HCT116 (cell line): ENCODE data around the gene ALK.

Experiments used
- CEBPB ChIP-seq: IDR thresholded peaks from 2 replicates; pipeline ENCODE4 v1.6.1; 2012; ENCODE audit warnings: low read depth
- CTCF ChIP-seq, 3 experiments: fragments of 200-600 bp in 1 of 3; sonication (generic) in 1 of 3; IDR thresholded peaks in 2 of 3; conservative IDR thresholded peaks in 1 of 3; 2 replicates each; pipeline ENCODE4 v1.5.1; 2012 to 2017; ENCODE audit warnings: low read depth in 2 of 3, low read length in 2 of 3, antibody characterized with exemption in 1 of 3, borderline replicate concordance in 1 of 3, control low read depth in 1 of 3, mild to moderate bottlenecking in 1 of 3, mixed read lengths in 1 of 3, mixed run types in 1 of 3, moderate library complexity in 1 of 3; ENCODE audit not compliant: insufficient read depth in 1 of 3
- ELF1 ChIP-seq: IDR thresholded peaks from 2 replicates; pipeline ENCODE4 v1.6.1; 2012; ENCODE audit warnings: low read depth, borderline replicate concordance
- EZH2 ChIP-seq: fragments of 200-600 bp; sonication (generic); IDR thresholded peaks from 2 replicates; pipeline ENCODE4 v1.6.1; 2017; ENCODE audit warnings: antibody characterized with exemption, mixed run types
- EZH2phosphoT487 ChIP-seq: fragments of 200-600 bp; IDR thresholded peaks from 2 replicates; pipeline ENCODE4 v1.6.1; 2018; ENCODE audit warnings: antibody characterized with exemption, borderline replicate concordance
- JUND ChIP-seq: IDR thresholded peaks from 2 replicates; pipeline ENCODE4 v1.6.1; 2012
- MAX ChIP-seq: IDR thresholded peaks from 2 replicates; pipeline ENCODE4 v1.6.1; 2012
- RAD21 ChIP-seq: IDR thresholded peaks from 2 replicates; pipeline ENCODE4 v1.6.1; 2012; ENCODE audit warnings: low read depth, mild to moderate bottlenecking
- REST ChIP-seq: IDR thresholded peaks from 2 replicates; pipeline ENCODE4 v1.6.1; 2012; ENCODE audit warnings: low read depth
- YY1 ChIP-seq: IDR thresholded peaks from 2 replicates; pipeline ENCODE4 v1.6.1; 2011; ENCODE audit warnings: low read length, low read depth, moderate library complexity, mild to moderate bottlenecking; ENCODE audit not compliant: insufficient replicate concordance; ENCODE audit errors: extremely low read depth

- TF ChIP-seq JUND (no peak), ELF1 (no peak), EZH2 (no peak), CTCF (IDR thresholded peaks at IDR 0.05 in 2 of 3, conservative IDR thresholded peaks at IDR 0.05 in 1 of 3; ENCODE audit: borderline replicate concordance in 1 of 3, insufficient read depth in 1 of 3, low read depth in 2 of 3, low read length in 2 of 3) (no peak), MAX (no peak), YY1 (no peak), RAD21 (no peak), REST (no peak), CEBPB (no peak), EZH2phosphoT487 (no peak)
Measured at GRCh38 chr2:29448096-29448688, 473.2 kb downstream of the ALK start.
